H1 (cell line): ENCODE data around the gene SMG9. TPM values are rescaled to one million over a fixed set of nuclear protein-coding genes. Genes with fewer than 3 reads are reported as not detected.

ENCODE experiments used
- CHD2 ChIP-seq: IDR thresholded peaks from 2 replicates; pipeline ENCODE4 v1.6.1; 2012; ENCODE audit warnings: low read length, improper control_type of control experiment
- EP300 ChIP-seq, 2 experiments: IDR thresholded peaks; 1 replicate in 1 of 2; 2 replicates in 1 of 2; pipeline ENCODE4 v1.6.1; 2011 to 2012; ENCODE audit warnings: low read depth in 2 of 2, low read length in 2 of 2, mild to moderate bottlenecking in 2 of 2, borderline replicate concordance in 1 of 2, inconsistent platforms in 1 of 2, moderate library complexity in 1 of 2
- HDAC6 ChIP-seq: IDR thresholded peaks from one replicate; pipeline ENCODE4 v1.7.1; 2012; ENCODE audit warnings: low read depth, mild to moderate bottlenecking, inconsistent platforms, low read length, moderate library complexity
- JUND ChIP-seq: IDR thresholded peaks from 2 replicates; pipeline ENCODE4 v1.6.1; 2011; ENCODE audit warnings: mild to moderate bottlenecking, improper control_type of control experiment, low read length
- SP2 ChIP-seq: IDR thresholded peaks from 2 replicates; pipeline ENCODE4 v1.6.1; 2012; ENCODE audit warnings: mild to moderate bottlenecking, low read length, inconsistent platforms
- TAF7 ChIP-seq: optimal IDR thresholded peaks from 2 replicates; pipeline ENCODE3; 2011; ENCODE audit warnings: low read depth, mild to moderate bottlenecking, inconsistent platforms, low read length, moderate library complexity, borderline replicate concordance
- TCF12 ChIP-seq: IDR thresholded peaks from 2 replicates; pipeline ENCODE4 v1.6.1; 2011; ENCODE audit warnings: low read depth, mild to moderate bottlenecking, low read length
- polyA plus RNA-seq, 7 experiments: library from polyadenylated mRNA; depleted of rRNA in 3 of 7; stranded (reverse) in 5 of 7; unstranded in 2 of 7; fragments of >200 nt in 5 of 7; fragments of 200-250 nt in 2 of 7; gene quantifications; 1 replicate in 5 of 7; 2 replicates in 1 of 7; 4 replicates in 1 of 7; pipeline versions ENCODE4 v1.2.1 to v1.2.3, GENCODE V29; 2011 to 2013; ENCODE audit warnings: missing spikeins in 2 of 7, mixed read lengths in 2 of 7
- total RNA-seq: library from RNA; stranded (reverse); fragmentation: NEBNext Ultra II Directional; extraction: Animal tissue kit (Norgen Biotek cat#: 25700); gene quantifications from 2 replicates; pipeline ENCODE4 v1.2.1, GENCODE V29; 2021
- TF ChIP-seq, protein P1 (sequence below): fragments of 300-600 bp; sonication (generic); IDR thresholded peaks from 2 replicates; pipeline ENCODE4 v1.7.1; 2012; ENCODE audit warnings: low read length, moderate library complexity, mild to moderate bottlenecking, inconsistent platforms; ENCODE audit not compliant: insufficient replicate concordance

The SMG9 gene
- total and polyA plus RNA-seq, 2 of the 8 experiments (the other 6 are each of a cell fraction or from before 2014, with no cell fraction given), result 20.4 to 28.7 TPM

DNA sequence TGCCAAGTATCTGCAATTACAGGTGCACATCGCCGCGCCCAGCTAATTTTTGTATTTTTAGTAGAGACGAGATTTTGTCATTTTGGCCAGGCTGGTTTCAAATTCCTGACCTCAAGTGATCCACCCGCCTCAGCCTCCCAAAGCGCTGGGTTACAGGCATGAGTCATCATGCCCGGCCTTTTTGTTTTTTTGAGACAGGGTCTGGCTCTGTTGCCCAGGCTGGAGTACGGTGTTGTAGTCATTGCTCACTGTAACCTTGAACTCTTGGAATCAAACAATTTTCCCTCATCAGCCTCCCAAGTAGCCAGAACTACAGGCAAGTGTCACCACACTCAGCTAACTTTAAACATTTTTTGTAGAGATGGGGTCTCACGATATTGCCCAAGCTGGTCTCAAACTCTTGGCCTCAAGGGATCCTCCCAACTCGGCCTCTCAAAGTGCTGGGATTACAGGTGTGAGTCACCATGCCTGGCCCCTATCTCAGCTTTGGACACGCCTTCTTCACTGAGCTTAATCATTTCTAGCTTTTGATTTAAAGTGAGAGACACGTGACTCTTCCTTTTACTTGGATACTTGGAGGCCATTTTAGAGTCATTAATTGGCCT, 42.9 kb downstream of the SMG9 start (continued):
- TF ChIP-seq JUND (no peak), HDAC6 (no peak), TAF7 (no peak), CHD2 (no peak), TCF12 (no peak), SP2 (no peak), EP300 (IDR thresholded peaks at IDR 0.05; ENCODE audit: borderline replicate concordance in 1 of 2, low read depth in 2 of 2, low read length in 2 of 2) (no peak)
- TF ChIP-seq, protein P1, sequence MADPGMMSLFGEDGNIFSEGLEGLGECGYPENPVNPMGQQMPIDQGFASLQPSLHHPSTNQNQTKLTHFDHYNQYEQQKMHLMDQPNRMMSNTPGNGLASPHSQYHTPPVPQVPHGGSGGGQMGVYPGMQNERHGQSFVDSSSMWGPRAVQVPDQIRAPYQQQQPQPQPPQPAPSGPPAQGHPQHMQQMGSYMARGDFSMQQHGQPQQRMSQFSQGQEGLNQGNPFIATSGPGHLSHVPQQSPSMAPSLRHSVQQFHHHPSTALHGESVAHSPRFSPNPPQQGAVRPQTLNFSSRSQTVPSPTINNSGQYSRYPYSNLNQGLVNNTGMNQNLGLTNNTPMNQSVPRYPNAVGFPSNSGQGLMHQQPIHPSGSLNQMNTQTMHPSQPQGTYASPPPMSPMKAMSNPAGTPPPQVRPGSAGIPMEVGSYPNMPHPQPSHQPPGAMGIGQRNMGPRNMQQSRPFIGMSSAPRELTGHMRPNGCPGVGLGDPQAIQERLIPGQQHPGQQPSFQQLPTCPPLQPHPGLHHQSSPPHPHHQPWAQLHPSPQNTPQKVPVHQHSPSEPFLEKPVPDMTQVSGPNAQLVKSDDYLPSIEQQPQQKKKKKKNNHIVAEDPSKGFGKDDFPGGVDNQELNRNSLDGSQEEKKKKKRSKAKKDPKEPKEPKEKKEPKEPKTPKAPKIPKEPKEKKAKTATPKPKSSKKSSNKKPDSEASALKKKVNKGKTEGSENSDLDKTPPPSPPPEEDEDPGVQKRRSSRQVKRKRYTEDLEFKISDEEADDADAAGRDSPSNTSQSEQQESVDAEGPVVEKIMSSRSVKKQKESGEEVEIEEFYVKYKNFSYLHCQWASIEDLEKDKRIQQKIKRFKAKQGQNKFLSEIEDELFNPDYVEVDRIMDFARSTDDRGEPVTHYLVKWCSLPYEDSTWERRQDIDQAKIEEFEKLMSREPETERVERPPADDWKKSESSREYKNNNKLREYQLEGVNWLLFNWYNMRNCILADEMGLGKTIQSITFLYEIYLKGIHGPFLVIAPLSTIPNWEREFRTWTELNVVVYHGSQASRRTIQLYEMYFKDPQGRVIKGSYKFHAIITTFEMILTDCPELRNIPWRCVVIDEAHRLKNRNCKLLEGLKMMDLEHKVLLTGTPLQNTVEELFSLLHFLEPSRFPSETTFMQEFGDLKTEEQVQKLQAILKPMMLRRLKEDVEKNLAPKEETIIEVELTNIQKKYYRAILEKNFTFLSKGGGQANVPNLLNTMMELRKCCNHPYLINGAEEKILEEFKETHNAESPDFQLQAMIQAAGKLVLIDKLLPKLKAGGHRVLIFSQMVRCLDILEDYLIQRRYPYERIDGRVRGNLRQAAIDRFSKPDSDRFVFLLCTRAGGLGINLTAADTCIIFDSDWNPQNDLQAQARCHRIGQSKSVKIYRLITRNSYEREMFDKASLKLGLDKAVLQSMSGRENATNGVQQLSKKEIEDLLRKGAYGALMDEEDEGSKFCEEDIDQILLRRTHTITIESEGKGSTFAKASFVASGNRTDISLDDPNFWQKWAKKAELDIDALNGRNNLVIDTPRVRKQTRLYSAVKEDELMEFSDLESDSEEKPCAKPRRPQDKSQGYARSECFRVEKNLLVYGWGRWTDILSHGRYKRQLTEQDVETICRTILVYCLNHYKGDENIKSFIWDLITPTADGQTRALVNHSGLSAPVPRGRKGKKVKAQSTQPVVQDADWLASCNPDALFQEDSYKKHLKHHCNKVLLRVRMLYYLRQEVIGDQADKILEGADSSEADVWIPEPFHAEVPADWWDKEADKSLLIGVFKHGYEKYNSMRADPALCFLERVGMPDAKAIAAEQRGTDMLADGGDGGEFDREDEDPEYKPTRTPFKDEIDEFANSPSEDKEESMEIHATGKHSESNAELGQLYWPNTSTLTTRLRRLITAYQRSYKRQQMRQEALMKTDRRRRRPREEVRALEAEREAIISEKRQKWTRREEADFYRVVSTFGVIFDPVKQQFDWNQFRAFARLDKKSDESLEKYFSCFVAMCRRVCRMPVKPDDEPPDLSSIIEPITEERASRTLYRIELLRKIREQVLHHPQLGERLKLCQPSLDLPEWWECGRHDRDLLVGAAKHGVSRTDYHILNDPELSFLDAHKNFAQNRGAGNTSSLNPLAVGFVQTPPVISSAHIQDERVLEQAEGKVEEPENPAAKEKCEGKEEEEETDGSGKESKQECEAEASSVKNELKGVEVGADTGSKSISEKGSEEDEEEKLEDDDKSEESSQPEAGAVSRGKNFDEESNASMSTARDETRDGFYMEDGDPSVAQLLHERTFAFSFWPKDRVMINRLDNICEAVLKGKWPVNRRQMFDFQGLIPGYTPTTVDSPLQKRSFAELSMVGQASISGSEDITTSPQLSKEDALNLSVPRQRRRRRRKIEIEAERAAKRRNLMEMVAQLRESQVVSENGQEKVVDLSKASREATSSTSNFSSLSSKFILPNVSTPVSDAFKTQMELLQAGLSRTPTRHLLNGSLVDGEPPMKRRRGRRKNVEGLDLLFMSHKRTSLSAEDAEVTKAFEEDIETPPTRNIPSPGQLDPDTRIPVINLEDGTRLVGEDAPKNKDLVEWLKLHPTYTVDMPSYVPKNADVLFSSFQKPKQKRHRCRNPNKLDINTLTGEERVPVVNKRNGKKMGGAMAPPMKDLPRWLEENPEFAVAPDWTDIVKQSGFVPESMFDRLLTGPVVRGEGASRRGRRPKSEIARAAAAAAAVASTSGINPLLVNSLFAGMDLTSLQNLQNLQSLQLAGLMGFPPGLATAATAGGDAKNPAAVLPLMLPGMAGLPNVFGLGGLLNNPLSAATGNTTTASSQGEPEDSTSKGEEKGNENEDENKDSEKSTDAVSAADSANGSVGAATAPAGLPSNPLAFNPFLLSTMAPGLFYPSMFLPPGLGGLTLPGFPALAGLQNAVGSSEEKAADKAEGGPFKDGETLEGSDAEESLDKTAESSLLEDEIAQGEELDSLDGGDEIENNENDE, result no peak
- TF ChIP-seq, all 59 proteins: peak for 0
